HepG2 (cell line): Measurements from ENCODE around the gene ERBB3. TPM values are rescaled to one million over a fixed set of nuclear protein-coding genes. Genes with fewer than 3 reads are reported as not detected.

Experiments used
- ARNTL ChIP-seq: sonication (generic); formaldehyde crosslinking; IDR thresholded peaks from 2 replicates; pipeline ENCODE4 v1.4.0; 2020; ENCODE audit warnings: mild to moderate bottlenecking, missing genetic modification reagents
- DPF2 ChIP-seq: sonication (generic); formaldehyde crosslinking; IDR thresholded peaks from 2 replicates; pipeline ENCODE4 v1.4.0; 2020; ENCODE audit warnings: mild to moderate bottlenecking, low read depth, missing genetic modification reagents, borderline replicate concordance
- FOXO1 ChIP-seq: sonication (generic); formaldehyde crosslinking; IDR thresholded peaks from 2 replicates; pipeline ENCODE4 v1.4.0; 2020; ENCODE audit warnings: missing genetic modification reagents
- HDAC1 ChIP-seq: sonication (generic); formaldehyde crosslinking; IDR thresholded peaks from 2 replicates; pipeline ENCODE4 v1.5.1; 2020; ENCODE audit warnings: mild to moderate bottlenecking, missing genetic modification reagents
- HHEX ChIP-seq: IDR thresholded peaks from 2 replicates; pipeline ENCODE4 v1.6.1; 2016; ENCODE audit warnings: control low read depth
- KLF12 ChIP-seq: sonication (generic); formaldehyde crosslinking; IDR thresholded peaks from 2 replicates; pipeline ENCODE4 v1.4.0; 2020; ENCODE audit warnings: missing genetic modification reagents, borderline replicate concordance
- SUZ12 ChIP-seq: fragments of 150-350 bp; IDR thresholded peaks from 2 replicates; pipeline ENCODE4 v1.6.1; 2014; ENCODE audit warnings: low read depth, low read length
- YEATS4 ChIP-seq: sonication (generic); formaldehyde crosslinking; IDR thresholded peaks from 2 replicates; pipeline ENCODE4 v1.4.0; 2020; ENCODE audit warnings: missing genetic modification reagents, borderline replicate concordance
- ZFP1 ChIP-seq: IDR thresholded peaks from 2 replicates; pipeline ENCODE4 v1.6.1; 2016
- ZFP82 ChIP-seq: sonication (generic); formaldehyde crosslinking; IDR thresholded peaks from 2 replicates; pipeline ENCODE4 v1.5.1; 2020; ENCODE audit warnings: mild to moderate bottlenecking, missing genetic modification reagents, borderline replicate concordance
- ZFX ChIP-seq: sonication (generic); formaldehyde crosslinking; IDR thresholded peaks from 2 replicates; pipeline ENCODE4 v1.4.0; 2020; ENCODE audit warnings: mild to moderate bottlenecking, low read depth, missing genetic modification reagents, moderate library complexity
- ZNF232 ChIP-seq: sonication (generic); formaldehyde crosslinking; IDR thresholded peaks from 2 replicates; pipeline ENCODE4 v1.4.0; 2020; ENCODE audit warnings: missing genetic modification reagents, borderline replicate concordance
- ZNF251 ChIP-seq: sonication (generic); formaldehyde crosslinking; IDR thresholded peaks from 2 replicates; pipeline ENCODE4 v1.9.0; 2021; ENCODE audit warnings: mild to moderate bottlenecking, missing genetic modification reagents
- ZNF441 ChIP-seq: sonication (generic); formaldehyde crosslinking; IDR thresholded peaks from 2 replicates; pipeline ENCODE4 v1.7.0; 2021; ENCODE audit warnings: missing genetic modification reagents, borderline replicate concordance
- ZNF496 ChIP-seq: sonication (generic); formaldehyde crosslinking; IDR thresholded peaks from 2 replicates; pipeline ENCODE4 v1.8.1; 2023; ENCODE audit warnings: mild to moderate bottlenecking, moderate library complexity, missing genetic modification reagents; ENCODE audit not compliant: insufficient replicate concordance
- ZNF530 ChIP-seq: sonication (generic); formaldehyde crosslinking; IDR thresholded peaks from 2 replicates; pipeline ENCODE4 v1.5.0; 2020; ENCODE audit warnings: low read depth, mild to moderate bottlenecking, missing genetic modification reagents
- ZNF558 ChIP-seq: sonication (generic); formaldehyde crosslinking; IDR thresholded peaks from 2 replicates; pipeline ENCODE4 v1.9.0; 2022; ENCODE audit warnings: mild to moderate bottlenecking, missing genetic modification reagents, borderline replicate concordance
- ZNF737 ChIP-seq: sonication (generic); formaldehyde crosslinking; IDR thresholded peaks from 2 replicates; pipeline ENCODE4 v1.5.0; 2020; ENCODE audit warnings: missing genetic modification reagents, mild to moderate bottlenecking, borderline replicate concordance
- ZNF883 ChIP-seq: sonication (generic); formaldehyde crosslinking; IDR thresholded peaks from 2 replicates; pipeline ENCODE4 v1.5.1; 2020; ENCODE audit warnings: mild to moderate bottlenecking, missing genetic modification reagents; ENCODE audit errors: not compliant biosample characterization
- polyA plus RNA-seq, 8 experiments: library from polyadenylated mRNA; depleted of rRNA in 3 of 8; stranded (reverse) in 7 of 8; unstranded in 1 of 8; fragments of >200 nt; fragmentation: Illumina TruSeq in 4 of 8; extraction: Trizol in 4 of 8; gene quantifications; 2 replicates each; pipeline versions ENCODE4 v1.2.1 to v1.2.3, GENCODE V29; 2011 to 2016; ENCODE audit warnings: low read depth in 4 of 8, missing spikeins in 1 of 8, mixed read lengths in 1 of 8; ENCODE audit not compliant: insufficient read depth in 1 of 8
- total RNA-seq, 5 experiments: library from RNA; depleted of rRNA; stranded (reverse); fragments of >200 nt; fragmentation: Illumina TruSeq; extraction: Trizol; gene quantifications; 2 replicates each; pipeline ENCODE4 v1.2.3, GENCODE V29; 2016; ENCODE audit warnings: low read depth in 1 of 5
- TF ChIP-seq, protein P1 (sequence below): sonication (generic); formaldehyde crosslinking; IDR thresholded peaks from one replicate; pipeline ENCODE4 v1.5.1; 2020; ENCODE audit warnings: mild to moderate bottlenecking, missing genetic modification reagents; ENCODE audit errors: not compliant biosample characterization
- TF ChIP-seq, protein P2 (sequence below): IDR thresholded peaks from 2 replicates; pipeline ENCODE4 v1.6.1; 2016; ENCODE audit warnings: control low read depth

Gene ERBB3
- total and polyA plus RNA-seq, 2 of the 13 experiments (the other 11 are each of a cell fraction or from before 2014, with no cell fraction given) = 93.6 to 358 TPM

DNA sequence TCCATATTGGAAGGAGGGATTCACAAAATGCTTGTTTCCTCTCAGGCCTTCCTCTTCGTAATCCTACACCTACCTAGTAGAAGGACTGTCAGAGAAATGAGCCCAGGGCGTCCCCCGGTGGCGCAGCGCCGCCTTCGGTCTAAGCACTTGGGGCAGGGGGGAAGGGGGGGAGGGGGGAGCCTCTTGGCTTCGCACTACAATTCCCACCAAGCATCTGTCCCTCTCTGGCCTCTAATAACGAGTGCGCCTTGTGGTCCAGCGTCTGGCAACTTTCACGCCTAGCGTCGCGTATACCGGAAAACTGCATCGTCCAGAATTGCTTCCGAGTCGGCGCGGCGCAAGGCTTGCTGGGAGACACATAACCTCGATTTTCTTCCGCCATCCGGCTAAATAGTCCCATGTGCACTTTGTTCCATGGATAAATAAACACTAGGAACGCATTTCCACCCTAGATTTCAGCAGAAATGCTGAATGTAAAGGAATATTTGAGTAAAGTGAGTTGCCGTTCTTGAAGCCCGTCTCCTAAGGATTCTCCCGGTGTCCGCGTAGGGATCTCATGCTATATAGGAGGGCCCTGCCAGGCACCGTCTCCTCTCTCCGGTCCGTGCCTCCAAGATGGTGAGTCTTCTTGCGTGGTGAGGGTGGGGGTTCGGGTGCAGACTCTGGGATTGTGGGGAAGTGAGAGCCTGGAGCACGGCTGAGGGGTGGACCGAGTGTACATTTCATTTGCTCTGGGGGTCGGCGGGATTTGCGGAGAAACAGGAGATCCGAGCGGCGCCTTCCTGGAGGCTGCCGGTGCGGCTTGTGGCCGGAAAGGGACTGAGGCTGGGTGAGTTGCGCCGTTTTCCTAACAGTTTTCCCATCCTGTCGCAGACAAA, 38.2 kb upstream of the ERBB3 start, which contains the start of gene RPS26 (continued):
- TF ChIP-seq, protein P1, sequence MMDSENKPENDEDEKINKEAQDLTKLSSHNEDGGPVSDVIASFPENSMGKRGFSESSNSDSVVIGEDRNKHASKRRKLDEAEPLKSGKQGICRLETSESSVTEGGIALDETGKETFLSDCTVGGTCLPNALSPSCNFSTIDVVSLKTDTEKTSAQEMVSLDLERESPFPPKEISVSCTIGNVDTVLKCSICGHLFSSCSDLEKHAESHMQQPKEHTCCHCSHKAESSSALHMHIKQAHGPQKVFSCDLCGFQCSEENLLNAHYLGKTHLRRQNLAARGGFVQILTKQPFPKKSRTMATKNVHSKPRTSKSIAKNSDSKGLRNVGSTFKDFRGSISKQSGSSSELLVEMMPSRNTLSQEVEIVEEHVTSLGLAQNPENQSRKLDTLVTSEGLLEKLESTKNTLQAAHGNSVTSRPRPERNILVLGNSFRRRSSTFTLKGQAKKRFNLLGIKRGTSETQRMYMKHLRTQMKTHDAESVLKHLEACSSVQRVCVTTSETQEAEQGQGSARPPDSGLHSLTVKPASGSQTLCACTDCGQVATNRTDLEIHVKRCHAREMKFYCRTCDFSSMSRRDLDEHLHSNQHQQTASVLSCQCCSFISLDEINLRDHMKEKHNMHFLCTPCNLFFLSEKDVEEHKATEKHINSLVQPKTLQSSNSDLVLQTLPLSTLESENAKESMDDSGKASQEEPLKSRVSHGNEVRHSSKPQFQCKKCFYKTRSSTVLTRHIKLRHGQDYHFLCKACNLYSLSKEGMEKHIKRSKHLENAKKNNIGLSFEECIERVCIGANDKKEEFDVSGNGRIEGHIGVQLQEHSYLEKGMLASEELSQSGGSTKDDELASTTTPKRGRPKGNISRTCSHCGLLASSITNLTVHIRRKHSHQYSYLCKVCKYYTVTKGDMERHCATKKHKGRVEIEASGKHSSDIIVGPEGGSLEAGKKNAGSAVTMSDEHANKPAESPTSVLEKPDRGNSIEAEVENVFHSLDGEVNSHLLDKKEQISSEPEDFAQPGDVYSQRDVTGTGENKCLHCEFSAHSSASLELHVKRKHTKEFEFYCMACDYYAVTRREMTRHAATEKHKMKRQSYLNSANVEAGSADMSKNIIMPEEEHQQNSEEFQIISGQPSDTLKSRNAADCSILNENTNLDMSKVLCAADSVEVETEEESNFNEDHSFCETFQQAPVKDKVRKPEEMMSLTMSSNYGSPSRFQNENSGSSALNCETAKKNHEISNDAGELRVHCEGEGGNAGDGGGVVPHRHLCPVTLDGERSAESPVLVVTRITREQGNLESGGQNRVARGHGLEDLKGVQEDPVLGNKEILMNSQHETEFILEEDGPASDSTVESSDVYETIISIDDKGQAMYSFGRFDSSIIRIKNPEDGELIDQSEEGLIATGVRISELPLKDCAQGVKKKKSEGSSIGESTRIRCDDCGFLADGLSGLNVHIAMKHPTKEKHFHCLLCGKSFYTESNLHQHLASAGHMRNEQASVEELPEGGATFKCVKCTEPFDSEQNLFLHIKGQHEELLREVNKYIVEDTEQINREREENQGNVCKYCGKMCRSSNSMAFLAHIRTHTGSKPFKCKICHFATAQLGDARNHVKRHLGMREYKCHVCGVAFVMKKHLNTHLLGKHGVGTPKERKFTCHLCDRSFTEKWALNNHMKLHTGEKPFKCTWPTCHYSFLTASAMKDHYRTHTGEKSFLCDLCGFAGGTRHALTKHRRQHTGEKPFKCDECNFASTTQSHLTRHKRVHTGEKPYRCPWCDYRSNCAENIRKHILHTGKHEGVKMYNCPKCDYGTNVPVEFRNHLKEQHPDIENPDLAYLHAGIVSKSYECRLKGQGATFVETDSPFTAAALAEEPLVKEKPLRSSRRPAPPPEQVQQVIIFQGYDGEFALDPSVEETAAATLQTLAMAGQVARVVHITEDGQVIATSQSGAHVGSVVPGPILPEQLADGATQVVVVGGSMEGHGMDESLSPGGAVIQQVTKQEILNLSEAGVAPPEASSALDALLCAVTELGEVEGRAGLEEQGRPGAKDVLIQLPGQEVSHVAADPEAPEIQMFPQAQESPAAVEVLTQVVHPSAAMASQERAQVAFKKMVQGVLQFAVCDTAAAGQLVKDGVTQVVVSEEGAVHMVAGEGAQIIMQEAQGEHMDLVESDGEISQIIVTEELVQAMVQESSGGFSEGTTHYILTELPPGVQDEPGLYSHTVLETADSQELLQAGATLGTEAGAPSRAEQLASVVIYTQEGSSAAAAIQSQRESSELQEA = no peak
- TF ChIP-seq ZNF232 (CRISPR knock-in tag) = peak; percentile 97
- TF ChIP-seq ZNF883 (CRISPR knock-in tag) = no peak
- no peak for TF ChIP-seq ZNF441 (CRISPR knock-in tag)
- TF ChIP-seq ZNF558 (CRISPR knock-in tag) = 0 out of 2 replicates have a peak, but pooled peaks have one; percentile 46
- 0 out of 2 replicates have a peak, but pooled peaks have one; percentile 20 for TF ChIP-seq ARNTL (CRISPR knock-in tag)
- TF ChIP-seq YEATS4 (CRISPR knock-in tag) = peak; percentile 91
- TF ChIP-seq HDAC1 = peak; percentile 90
- TF ChIP-seq ZFP82 (CRISPR knock-in tag) = no peak
- TF ChIP-seq KLF12 (CRISPR knock-in tag) = peak; percentile 76; the same call in 1 of the 2 replicates
- TF ChIP-seq ZFX (CRISPR knock-in tag) = peak; percentile 81
- TF ChIP-seq ZNF737 (CRISPR knock-in tag) = 0 out of 2 replicates have a peak, but pooled peaks have one; percentile 22
- TF ChIP-seq, protein P2, sequence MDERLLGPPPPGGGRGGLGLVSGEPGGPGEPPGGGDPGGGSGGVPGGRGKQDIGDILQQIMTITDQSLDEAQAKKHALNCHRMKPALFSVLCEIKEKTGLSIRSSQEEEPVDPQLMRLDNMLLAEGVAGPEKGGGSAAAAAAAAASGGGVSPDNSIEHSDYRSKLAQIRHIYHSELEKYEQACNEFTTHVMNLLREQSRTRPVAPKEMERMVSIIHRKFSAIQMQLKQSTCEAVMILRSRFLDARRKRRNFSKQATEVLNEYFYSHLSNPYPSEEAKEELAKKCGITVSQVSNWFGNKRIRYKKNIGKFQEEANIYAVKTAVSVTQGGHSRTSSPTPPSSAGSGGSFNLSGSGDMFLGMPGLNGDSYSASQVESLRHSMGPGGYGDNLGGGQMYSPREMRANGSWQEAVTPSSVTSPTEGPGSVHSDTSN (CRISPR knock-in tag) = peak; percentile 44
- TF ChIP-seq FOXO1 (CRISPR knock-in tag) = peak; percentile 26; the same call in 1 of the 2 replicates
- peak; percentile 56; the same call in 1 of the 2 replicates for TF ChIP-seq ZNF530
- TF ChIP-seq DPF2 (CRISPR knock-in tag) = no peak
- TF ChIP-seq SUZ12 = peak; percentile 61
- peak; percentile 75 for TF ChIP-seq ZFP1
- peak; percentile 48; the same call in 1 of the 2 replicates for TF ChIP-seq HHEX
- no peak for TF ChIP-seq ZNF251 (CRISPR knock-in tag)
- TF ChIP-seq ZNF496 (CRISPR knock-in tag) = no peak
